Fibroblast of skin of left biceps (primary cell): ENCODE measurements around the gene DUOX2.
"Not testable (repeated sequence)": the region's sequence is repeated elsewhere in the genome, so short reads cannot be mapped to it uniquely, and the experiment has no call there.

Experiments
- DNase-seq, 2 experiments: peaks; one replicate each; pipeline ENCODE4 v3.0.0-alpha.2; 2013; ENCODE audit warnings: low read depth in 2 of 2

The DUOX2 gene

DNA sequence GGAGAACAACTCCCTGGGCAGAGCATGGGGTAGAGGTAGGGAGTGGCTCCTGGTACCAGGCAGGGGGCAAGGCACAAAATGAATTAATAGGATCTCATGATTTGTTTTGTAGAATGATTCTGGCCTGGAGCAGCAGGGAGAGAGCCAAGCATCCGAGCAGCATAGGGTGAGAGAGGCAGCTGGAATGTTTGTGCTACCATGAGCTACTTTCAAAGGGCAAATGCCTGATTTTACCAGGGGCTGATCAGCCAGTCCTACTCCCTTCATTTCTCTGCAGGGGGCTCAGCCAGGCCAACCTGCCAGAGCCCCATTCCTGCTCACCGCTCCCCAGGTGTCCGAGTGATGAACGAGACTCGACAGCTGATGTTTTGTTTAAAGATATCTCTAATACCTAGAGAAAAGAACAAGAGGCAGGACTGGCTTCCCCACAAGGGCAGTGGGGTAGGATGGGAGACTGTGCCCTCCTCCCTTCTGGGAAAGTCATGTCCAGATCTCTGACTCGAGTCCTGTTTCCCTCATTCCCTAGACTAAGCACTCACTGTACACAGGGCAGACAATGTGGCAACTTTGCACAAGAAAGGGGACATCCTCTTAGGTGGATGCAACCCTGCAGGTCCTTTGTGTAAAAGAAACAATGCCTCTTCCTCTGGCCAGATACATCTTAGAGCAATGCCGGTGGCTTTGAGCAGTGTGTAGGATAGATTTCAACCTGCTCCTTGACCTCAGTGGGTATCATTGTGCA, 12.9 kb downstream of the DUOX2 start:
- DNase-seq = no peak

DNA sequence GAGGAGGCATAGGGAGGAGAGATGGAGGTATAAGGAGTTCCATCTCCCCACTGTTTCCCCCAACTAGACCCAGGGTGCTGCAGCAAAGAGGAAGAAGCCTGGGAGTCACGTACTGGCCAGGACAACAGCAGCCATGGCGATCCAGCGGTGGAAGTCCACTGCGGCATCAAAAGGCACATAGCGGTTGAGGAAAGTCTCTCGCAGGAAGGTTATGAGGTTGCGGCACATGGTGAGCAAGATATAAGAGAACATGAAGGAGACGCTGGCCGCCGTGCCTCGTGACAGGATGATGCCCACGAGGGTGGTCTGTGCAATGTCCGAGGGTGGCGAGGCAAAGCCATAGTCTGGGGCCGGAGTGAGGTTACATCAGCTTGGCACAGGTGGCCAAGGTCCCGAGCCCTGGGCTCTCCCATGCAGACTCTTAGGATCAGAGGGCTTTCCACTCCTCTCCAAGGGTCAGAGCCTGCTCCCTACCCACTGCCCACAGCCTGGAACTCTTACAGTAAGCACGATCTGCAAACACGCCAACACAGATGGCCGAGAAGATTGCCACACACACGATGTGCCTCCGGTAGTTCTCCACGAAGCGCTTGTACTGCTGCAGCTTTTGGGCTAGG, 14.3 kb downstream of the DUOX2 start:
- no peak for DNase-seq

DNA sequence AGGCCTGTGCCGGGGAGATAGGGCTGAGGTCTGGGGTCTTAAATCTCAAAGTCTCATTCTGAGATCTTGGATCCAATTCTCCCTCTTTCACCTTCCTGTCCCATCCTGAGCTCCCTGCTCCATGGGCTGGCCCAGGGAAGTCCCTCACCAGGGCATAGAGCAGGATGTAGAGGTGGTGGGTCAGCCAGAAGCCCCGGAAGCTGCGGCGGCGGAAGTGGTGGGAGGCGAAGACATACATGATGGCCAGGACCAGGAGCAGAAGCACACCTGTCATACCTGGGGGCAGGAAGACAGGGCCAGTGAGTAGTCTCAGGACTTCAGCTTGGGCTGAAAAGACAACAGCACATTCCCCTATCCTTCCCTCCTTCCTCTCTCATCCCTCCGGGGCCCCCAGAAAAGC, 16.5 kb downstream of the DUOX2 start:
- DNase-seq = no peak

GRCh38 chr15:45095661-45096060, 18.3 kb downstream of the DUOX2 start:
- DNase-seq = no peak

GRCh38 chr15:45094358-45094730, 19.6 kb downstream of the DUOX2 start:
- no peak for DNase-seq

GRCh38 chr15:45093622-45094357, 20.2 kb downstream of the DUOX2 start:
- DNase-seq = no peak

DNA sequence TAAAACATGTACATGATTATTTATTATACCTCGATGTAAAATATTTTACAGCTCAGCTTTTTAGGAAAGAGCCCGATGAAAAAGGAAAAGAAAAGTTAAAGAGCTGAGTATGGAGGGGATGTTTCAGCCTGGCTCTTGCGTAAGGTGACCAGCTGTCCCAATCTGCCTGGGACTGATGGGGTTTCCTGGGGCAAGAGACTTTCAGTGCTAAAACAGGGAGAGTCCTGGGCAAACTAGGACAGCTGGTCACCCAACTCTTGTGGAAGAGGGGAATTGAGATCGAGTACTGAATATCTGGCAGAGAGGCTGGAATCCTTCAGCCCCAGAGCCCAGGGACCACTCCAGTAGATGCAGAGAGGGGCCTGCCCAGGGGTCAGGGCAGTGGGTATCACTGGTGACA, 21.0 kb downstream of the DUOX2 start:
- DNase-seq = no peak

DNA sequence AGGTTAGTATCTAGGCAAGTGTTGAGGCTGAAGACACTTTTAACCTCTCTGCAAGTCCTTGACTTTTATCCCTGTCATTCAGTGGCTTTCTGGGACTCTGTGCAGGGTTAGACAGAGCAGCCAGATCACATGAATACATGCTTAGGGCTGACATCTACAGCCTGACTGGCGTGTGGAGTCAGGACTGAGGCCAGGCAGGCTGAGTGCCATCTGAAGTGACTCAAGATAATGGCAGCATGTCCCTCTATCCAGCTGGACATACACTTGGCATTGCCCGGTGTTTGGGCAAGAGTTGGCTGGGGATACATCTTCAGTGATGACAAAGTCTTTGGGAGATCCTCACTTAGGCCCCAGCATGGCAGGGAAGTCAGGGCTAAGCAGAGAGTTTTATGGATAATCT, 22.4 kb downstream of the DUOX2 start:
- DNase-seq = no peak

DNA sequence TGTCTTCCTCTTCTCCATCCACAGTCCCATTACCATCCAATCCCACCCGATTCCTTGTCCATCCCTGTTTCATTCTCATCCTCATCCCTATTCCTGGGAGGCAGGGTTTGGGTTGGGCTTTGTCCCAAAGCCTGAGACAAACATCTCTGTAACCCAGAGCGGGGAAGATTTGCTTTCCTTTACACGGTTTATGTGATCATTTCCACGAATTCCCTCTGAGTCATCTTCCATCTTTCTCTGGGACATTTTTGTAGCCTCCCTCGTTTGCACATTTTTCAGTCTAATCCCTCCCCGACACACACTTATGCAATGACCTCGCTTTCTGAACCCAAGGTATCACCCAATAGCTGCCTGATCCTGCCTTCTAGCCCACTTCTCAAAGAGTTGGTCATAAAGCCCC, 22.8 kb downstream of the DUOX2 start:
- peak; percentile 2 to 5 for DNase-seq

DNA sequence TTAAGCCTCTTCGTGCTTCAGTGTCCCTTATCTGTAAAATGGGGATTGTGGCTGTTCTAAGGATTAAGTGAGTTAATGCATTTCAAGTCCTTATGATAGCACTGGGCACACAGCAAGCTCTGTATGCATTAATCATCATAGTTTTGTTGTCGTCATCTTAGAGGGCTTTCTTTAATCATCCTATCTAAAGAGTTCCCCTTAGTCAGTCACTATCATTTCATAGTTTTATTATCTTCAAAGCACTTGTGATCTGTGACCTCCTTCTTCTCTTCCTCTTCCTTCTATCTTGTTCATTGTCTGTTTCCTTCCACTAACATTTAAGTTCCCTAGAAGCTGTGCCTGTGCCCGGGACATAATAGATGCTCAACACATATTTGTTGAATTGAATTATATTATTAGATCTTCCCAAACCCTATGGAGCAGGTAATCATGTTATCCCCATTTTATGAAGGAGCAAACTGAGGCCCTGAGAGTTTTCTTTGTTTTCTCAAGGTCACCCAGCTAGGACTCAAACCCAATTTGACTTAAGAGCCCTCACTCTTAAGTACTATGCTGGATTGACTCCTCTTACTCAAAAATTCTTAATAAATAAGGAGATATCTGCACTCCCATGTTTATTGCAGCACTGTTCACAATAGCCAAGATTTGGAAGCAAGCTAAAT, 24.1 kb downstream of the DUOX2 start:
- DNase-seq = no peak

DNA sequence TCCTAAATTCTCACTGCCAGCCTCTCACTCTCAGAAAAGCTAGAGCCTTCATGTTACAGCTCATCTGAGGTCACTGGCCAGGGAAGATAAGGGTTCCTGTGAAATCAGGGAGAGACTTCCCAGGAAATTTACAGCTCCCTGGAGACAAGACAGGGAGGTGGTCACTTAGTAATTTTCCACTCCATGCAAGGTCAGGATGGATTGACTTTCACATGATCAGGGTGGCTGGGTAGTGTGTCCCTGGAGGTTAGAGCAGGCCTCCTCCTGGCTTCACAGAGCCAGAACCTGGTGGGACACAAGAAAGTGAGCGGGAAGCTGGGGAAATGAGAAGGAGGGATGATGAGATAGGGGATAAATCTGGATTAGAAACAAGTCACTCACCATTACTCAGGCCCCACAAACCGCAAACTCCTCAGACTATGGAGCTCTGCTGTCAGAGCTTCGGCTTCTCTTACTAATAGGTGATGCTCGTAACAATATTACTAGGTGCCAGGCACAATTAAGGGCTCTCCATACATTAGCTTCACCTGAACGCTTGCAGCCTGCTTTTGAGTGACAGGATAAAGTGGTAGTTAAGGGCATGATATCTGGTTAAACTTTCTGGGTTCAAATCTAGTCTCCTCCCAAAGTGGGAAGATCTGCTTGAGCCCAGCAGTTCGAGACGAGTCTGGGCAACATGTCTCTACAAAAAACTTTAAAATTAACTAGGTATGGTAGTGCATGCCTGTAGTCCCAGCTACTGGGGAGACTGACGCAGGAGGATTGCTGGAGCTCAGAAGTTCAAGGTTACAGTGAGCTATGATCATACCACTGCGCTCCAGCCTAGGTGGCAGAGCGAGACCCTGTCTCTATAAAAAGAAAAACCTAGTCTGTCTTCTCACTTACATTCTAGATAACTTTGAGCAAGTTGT, 24.9 kb downstream of the DUOX2 start:
- DNase-seq = no peak

- DNase-seq = no peak
Measured at GRCh38 chr15:45087513-45087912, 26.5 kb downstream of the DUOX2 start.

GRCh38 chr15:45084163-45084562, 29.8 kb downstream of the DUOX2 start:
- no peak for DNase-seq

DNA sequence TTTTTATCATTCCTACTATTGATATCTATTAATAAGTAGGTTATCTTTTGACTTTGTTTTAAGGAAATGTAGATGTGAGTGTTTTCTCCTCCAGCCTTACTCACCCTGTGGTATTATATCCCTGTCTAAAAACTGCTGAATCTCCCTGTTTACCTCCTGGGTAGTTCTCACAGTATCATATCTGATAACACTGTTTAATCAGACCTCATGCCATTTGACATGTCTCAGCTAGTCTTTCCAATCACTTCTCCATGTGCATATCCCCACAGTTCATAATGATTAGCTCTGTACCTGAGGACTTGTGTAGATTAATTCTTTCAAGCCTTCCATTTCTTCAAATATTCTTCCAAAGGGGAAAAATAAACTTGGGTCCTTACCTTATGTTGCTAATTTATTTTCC, 30.7 kb downstream of the DUOX2 start:
- no peak for DNase-seq

GRCh38 chr15:45082412-45082811, 31.6 kb downstream of the DUOX2 start:
- not testable (repeated sequence) for DNase-seq

GRCh38 chr15:45080593-45080992, 33.4 kb downstream of the DUOX2 start:
- DNase-seq = not testable (repeated sequence)

GRCh38 chr15:45079628-45080246, 34.2 kb downstream of the DUOX2 start:
- not testable (repeated sequence) for DNase-seq

DNA sequence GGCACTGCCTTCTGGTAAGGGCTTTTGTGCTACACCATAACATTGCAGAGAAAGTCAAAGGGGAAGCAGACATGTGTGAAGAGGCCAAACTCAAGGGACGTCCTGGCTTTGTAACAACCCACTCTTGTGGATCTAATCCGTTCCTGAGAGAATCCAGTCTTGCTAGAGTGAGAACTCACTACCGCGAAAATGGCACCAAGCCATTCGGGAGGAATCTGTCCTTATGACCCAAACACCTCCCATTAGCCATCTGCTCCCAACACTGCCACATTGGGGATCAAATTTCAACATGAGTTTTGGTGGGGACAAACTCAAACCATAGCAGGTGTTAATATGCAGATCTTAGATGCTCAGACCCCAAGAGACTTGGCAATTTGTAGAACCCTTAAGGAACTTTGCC, 34.8 kb downstream of the DUOX2 start:
- DNase-seq = not testable (repeated sequence)

DNA sequence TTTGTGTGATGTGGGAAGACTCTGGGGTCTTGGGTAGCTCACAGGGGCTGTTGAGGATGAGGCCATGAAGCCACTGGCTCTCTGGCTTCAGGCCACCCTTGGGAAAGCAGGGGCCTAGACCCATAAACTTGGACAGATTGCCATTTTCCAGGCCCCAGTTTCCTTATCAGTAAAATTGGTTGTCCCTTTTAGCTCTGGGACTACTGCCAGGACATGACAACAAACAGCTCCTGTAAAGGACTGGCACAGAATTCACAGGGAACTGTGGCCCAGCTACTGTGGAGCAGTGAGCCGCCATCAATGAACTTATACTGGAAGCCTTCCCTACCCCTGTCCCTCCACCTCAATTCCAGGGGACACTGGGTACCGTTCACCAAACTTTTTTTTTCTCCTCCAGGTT, 36.6 kb downstream of the DUOX2 start:
- DNase-seq = not testable (repeated sequence)

GRCh38 chr15:45075440-45076320, 38.3 kb downstream of the DUOX2 start:
- not testable (repeated sequence) for DNase-seq
